Stimulated activated CD8-positive, alpha-beta memory T cell treated with anti-CD3 and anti-CD28 coated beads, Interleukin-7, amount 100 ng/mL, for 1 hour (primary cell): Measurements from ENCODE around the gene NUBPL.
"Not testable (repeated sequence)": the region's sequence is repeated elsewhere in the genome, so short reads cannot be mapped to it uniquely, and the experiment has no call there.

ENCODE experiments used
- DNase-seq, 2 donors: peaks; one replicate each; pipeline ENCODE4 v3.0.0-alpha.2; 2020; ENCODE audit warnings: low read depth in 2 of 2

The NUBPL gene

DNA sequence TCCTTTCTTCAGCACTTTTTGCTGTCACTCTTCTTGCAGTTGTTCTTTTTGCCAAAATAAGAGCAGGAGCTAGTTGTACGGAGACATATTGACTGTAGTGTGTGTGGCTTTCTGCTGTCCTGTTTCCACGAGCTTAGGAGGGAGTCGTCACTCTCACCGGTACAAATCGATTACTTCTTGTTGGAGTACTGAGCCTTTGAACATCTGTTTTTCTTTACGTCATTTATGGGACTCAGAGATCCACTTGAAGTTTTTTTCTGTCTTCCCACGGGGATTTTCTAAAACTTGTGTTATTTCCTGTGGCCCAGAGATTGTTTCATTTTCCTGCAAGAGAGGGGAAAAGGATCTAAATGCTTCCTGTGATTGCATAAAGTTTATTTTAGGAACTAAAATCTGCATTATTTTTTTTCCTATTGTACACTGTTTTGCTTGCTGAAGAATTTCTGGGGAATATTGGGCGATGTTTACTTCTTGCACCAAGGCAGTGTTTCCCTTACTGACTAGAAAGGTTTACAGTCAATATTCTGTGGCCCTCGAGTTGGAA, 316.1 kb downstream of the NUBPL start:
- DNase-seq, result no peak

DNA sequence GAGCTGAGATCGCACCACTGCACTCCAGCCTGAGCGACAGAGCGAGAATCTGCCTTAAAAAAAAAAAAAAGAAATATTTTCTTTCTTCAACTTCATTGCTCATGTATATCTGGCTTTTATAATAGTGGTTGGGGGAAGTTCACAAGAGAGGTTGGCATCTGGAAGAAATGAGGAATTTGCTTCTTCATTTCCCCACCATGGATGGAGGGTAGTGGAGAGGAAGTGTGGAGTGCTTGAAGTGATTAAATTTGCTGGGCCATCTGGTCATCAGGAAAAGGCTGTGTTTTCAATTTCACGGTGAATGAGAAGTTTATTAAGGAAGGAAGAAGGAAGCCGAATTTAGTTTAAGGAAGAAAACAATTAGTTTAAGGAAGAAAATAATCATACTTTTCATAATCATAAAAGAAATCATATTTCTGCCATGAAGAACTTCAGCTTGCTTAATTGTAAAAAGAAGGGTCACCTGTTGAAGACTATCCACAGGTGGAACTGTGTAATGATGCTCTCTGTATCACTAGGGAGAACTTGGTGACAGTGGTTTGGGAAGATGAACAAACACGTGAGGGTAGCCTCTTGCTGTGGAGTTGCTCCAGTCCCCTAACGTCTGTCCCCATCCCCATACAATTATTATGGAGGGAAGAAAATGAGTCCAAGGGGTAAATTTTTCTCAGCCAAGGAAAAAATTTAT, 318.6 kb downstream of the NUBPL start:
- no peak for DNase-seq

DNA sequence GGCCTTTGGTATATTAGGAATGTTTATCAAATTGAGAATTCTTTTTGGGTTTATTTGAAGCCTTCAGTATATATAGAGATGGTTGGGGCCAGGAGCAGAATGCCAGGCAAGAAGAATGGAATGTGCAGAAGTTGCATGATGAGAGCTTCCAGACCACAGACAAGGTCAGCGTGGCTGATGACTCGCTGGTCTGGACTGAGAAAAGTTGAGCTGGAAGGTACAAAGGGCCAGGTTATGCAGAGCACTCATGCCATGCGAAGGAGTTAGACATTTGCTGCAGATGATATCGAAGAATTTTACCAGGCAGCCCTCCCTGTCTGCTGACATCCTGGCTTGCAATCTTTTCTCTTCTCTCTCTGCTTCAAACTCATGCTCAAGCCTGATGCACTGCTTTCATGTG, 319.7 kb downstream of the NUBPL start:
- DNase-seq, result no peak

DNA sequence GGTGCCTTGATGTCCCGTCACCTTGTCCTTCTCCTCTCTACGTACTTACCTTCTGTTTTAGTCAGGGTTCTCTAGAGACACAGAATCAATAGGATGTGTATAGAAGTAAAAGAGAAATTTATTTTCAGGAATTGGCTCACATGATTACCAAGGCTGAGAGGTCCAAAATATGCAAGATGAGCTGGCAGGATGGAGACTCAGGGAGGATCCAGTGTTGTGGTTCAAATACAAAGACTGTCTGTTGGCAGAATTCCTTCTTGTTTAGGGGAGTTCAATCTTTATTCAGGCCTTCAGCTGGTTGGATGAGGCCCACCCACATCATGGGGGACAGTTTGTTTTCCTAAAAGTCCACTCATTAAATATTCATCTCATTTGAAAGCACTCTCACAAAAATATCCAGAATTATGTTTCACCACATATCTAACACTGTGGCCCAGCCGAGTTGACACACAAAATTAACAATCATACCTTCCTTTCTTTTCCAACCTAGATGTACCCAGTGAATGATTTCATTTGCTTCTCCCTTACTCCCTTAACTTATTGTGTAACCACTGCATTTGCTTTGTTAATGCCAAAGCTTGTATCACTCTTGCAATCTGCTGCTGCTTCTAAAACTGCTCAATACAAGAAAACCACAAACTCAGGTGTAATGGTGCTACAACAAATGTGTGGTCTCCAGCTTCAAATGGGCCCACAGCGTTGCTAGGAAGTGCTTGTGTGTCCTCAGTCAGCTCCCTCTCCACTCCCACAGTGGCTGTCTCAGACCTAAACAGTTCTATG, 320.5 kb downstream of the NUBPL start:
- DNase-seq, result no peak

DNA sequence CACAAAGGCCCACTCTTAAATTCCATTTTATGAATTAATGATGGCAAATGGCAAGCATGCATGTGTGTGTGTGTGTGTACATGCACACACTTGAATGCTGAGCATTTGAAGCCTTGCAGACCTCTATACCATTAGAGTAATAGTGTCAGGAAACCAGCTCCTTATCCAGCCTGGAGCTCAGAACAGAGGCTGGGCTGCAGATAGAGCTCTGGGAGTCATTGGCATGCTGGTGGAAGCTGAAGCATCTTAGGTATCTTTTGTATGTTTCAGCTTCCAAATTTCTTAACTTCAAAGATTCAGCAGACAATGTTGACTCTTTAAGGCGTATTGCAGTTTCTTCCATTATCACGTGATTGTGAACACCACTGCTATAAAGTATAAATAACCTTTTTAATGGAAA, 323.0 kb downstream of the NUBPL start:
- DNase-seq, result no peak

DNA sequence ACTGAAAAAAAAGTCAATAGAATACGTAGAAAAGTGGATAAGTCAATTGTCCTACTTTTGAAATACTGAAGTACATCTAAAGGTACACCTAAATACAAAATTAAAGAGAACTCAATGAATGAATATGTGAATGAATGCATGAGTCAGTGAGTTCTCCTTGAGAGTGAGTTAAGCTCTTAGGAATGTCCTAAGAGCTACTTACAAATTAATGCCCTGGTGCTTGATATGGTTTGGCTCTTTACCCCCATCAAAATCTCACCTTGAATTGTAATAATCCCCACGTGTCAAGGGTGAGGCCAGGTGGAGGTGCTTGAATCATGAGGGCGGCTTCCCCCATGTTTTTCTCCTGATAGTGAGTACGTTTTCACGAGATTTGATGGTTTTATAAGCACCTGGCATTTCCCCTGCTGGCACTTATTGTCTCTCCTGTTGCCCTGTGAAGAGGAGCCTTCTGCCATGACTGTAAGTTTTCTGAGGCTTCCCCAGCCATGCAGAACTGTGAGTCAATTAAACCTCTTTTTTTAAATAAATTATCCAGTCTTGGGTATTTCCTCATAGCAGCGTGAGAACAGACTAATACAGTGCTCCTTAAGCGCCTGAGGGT, 323.7 kb downstream of the NUBPL start:
- no peak for DNase-seq

DNA sequence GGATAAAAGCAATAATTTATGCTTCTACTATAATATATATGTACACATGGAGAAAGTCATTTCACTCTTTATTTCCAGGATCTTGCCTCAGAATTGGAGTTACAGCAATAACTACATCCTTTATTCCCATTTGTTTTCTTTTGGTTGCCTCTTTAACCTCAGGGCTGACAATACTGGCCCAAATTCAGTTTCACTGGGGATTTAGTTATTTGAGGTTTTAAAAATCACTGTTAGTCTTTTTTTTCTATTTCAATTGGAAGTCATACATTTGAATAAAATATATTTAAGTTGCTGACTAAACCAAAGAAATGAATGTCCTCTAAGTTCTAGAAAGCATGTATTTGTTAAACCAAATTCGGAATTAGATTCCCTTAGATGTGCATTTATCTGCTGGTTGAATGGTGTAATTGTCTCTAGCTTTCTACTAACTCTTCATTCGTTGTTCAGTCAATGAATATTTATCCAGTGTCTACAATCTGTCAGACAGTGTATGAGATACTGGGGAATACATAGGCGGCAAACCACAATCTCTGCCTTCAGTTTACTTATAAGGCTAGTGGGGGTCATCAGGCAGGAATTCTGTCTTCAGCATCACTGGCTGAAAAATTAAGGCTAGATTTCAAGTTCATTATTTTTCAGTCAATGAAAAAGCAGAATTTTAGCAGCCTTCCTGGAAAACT, 325.1 kb downstream of the NUBPL start:
- no peak for DNase-seq

DNA sequence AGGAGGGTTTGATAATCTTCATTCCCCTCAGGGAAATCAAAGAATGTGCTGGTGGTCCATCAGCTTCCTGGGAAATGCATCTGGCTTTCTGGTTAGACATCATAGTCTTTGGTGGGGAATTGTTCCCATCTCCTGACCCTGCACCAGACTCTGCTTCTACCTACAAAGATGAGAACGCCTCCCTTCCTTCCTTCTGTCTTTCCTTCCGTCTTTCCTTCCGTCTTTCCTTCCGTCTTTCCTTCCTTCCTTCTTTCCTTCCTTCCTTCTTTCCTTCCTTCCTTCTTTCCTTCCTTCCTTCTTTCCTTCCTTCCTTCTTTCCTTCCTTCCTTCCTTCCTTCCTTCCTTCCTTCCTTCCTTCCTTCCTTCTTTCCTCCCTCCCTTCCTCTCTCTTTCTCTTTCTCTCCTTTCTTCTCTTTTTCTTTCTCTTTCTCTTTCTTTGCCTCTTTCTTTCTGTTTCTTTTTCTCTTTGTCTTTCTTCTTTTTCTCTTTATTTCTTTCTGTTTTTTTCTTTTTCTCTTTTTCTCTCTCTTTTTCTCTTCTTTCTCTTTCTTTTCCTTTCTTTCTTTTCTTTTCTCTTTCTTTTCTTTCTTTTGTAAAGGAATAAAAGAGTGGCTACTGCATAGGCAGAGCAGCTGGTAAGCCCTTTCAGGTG, 326.9 kb downstream of the NUBPL start:
- DNase-seq, result no peak

DNA sequence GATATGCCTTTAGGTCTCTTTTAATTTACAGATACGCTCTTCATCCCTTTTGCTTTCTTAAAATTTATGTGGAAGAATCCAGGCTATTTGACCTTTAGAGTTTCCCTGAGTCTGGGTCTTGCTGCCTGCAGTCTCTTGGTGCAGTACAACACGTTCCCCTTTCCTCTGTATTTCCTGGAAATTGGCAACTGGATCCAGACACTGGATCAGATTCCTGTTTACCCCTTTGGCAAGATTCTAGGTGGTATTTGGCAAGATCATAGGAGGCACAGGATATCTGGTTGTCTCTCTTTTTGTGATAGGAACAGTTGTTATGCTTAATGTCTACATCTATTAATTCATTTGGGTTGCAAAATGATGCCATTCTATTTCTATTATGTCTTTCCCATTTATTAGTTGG, 328.1 kb downstream of the NUBPL start:
- no peak for DNase-seq

DNA sequence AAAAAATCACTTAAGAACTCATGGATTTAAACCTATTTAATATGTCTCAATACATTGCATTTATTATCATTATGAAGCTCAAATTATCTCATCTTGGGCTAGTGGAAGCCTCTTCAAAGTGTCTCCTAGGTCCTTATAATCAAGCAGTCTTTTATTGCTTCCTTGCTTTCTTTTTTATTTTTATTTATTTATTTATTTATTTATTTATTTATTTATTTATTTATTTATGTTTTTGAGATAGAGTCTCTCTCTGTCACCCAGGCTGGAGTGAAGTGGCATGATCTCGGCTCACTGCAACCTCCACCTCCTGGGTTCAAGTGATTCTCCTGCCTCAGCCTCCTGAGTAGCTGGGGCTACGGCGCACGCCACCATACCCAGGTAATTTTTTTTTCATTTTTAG, 329.0 kb downstream of the NUBPL start:
- DNase-seq, result not testable (repeated sequence)

DNA sequence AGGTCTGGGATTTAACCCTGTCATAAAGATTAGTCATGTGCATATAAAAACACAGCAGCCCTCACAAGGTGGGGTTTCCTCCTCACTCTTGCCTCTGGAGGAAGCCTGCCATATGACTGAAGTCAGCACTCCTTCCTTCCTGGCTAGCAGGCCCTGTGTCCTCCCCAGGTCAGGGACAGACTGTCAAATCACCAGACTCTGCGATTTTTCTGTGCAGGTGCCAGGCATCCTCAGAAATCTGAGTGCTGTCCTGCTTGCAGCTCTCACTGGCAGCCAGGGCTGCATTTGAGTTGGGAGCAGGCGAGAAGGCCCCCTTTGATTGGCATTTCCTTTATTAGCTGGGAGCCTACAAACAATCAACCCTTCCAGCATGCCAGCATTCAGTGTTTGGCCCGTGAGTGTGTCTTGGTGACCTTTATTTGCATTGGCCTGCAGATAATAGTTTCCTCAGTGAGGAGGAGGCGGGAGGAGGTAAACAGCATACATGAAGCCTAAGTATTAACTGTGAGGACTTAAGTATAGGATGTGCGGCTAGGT, 332.1 kb downstream of the NUBPL start:
- no peak for DNase-seq

DNA sequence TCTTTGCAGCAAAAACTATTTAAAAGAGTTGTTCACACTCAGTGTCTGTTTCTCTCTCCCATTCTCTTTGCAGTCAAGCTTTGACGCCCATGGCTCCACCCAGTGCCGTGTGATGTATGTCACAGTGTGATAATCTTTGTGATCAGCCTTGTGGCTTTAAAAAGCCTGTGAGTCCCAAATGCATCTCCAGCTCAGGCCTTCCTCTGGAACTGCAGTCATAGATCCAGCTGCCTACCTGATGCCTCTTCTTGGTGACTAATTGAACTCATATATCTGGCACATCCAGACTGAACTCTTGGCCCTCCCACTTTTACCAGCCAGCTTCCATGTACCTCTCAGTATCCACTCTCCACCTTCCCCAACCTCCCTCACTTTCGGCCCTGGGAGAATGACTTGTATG, 333.1 kb downstream of the NUBPL start:
- DNase-seq, result no peak

DNA sequence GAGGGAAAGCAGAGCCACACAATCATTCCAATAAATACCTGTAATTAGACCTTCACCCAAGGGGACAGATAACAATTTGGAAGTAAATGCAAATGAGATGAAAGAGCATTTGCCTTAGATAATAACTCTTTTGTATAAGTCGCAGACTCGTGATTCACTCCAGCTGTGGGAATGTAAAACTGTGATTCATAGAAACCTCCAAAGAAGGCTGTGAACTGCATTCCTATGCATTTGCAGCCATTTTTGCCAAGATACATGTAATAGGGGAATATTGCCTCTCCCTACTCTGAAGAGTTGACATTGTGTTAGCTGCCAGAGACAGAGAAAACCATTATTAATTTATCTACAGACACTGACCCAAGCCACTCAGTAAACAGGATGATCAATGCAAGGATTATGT, 334.0 kb downstream of the NUBPL start:
- no peak for DNase-seq

DNA sequence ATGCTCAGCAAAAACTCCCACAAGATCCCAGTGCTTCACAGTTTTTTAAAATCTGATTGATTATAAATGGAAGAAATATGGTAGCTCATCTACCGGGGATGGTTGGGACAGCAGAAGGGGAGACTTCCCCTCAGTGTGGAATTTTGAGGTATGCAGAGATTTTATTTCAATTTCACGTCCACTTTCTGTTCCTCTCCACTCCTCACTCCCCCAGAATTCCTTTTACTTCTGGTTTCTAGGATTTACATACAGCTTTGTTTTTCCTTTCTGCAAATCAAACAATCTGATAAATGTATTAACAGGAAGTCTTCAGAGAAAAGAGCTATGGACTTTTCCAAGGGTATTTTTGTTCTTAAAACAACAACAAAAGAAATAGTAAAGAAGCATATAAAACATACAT, 334.4 kb downstream of the NUBPL start:
- no peak for DNase-seq

DNA sequence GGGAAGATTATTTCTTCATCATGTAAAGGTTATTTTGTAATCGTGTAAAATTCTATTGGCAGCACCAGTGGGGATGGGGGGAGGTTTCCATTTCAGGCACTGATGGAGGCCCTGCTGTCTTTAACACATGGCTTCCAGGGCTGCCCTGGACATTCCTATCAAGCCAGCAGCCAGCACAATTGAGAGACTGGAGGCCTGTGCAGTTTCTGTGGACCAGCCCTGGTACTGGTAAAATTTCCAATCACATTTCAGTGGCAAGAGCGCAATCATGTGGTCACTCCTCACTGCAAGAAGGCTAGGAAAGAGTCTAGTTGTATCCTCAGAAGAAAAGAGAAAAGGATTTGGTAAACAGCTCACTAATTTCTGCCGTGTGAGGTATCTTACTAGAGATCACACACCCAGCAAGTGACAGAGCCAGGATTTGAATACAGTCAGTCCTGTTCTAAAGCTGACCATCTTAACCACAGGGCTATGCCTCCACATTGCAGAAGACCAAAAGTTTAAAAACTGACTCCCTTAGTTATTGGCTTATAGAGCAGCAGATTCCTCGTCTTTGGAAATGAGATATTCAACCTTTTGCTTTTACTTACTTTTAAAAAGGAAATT, 336.5 kb downstream of the NUBPL start:
- no peak for DNase-seq

DNA sequence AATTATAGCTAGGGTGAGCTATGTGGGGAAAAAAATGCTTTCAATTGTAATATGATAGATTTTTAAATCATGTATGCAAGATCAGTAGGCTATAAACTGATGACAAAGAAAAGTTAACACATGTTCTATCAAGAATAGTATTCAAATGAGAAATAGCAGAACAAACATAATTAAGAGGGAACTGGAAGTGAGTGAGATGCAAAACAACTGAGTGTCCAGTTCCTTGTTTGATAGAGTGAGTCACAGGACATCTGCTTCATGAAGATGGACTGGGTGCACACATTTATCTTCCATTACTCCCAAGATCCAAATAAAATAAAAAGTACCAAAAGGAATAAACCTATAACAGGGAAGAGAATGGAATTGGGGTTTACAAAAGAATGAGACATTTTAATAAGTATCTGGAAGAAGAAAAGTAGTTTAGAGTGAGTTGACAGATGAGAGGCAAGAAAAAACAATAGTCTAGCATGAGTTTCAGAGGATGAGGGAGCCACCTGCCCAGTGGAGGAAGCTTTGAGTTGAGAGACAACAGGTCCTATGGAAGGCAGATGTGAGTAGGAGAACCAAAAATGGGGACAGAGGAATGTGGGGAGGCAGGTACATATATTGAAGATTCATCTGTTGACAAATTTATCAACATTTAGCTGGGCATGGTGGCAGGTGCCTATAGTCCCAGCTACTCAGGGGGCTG, 337.8 kb downstream of the NUBPL start:
- DNase-seq, result no peak

DNA sequence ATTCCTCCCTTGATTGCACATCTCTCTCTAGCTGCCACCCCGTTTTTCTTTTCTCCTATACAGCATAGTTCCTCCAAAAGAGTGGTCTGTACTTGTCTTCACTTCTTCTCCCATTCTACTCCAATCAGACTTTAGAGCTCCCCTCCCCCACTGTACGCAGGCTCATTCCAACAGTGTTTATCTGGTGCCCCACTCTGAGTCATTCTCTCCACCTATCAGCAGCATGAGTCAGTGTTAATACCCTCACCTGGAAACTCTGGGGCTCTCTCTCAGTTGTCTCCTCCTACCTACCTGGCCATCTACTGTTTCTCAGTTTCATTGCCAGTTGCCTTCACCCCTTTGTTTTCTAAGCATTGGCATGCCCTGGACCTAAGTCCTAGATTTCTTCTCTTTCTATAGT, 340.8 kb downstream of the NUBPL start:
- DNase-seq, result no peak

DNA sequence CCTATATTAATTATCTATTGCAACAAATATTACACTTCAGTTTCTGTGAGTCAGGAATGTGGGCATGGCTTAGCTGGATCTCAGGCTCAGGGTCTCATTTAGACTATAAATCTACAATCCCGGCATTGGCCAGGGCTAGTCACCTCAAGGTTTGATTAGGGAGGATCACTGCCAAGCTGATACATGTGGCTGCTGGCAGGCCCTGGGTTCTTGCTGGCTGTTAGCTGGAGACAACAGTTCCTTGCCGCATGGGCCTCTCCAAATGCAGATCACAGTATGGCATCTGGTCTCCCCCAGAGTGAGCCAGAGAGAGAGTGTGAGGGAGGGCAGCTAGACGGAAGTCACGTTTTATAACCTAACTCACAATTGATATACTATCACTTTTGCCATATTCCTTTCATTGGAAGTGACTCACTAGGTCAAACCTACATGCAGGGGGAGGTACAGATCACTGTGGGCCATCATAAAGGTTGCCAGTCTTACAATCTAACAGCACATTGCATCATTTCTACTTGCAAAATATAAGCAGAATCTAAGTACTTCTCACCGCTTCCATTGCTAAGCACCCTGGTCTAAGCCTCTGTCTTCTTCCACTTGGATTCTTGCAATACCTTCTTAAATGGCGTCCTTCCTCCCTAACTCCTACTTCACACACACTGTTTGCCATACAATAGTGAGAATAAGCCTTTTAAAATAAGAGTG, 341.9 kb downstream of the NUBPL start:
- DNase-seq, result no peak

DNA sequence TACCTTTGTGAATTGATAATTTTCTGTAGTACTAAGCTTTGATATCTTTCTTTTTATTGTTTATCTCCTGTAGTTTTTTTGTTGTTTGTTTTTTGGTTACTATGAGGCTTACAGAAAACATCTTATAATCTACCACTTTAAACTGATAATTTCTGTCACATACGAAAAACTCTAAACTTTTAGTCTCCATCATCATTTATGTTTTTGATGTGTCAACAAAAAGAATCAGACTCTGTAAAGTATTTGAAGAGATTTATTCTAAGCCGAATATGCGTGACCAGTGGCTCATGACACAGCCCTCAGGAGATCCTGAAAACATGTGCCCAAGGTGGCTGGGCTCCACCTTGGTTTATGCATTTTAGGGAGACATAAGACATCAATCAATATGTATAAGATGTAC, 348.8 kb downstream of the NUBPL start:
- no peak for DNase-seq
